GM18909 (cell line): ENCODE results near the gene NXT1.

ENCODE experiments used
- ATAC-seq: cut with Tn5 transposase; IDR thresholded peaks from one replicate; pipeline ENCODE4 v1.9.1; 2021; ENCODE audit warnings: mild to moderate bottlenecking; ENCODE audit not compliant: unreplicated experiment, poor library complexity

The NXT1 gene

DNA sequence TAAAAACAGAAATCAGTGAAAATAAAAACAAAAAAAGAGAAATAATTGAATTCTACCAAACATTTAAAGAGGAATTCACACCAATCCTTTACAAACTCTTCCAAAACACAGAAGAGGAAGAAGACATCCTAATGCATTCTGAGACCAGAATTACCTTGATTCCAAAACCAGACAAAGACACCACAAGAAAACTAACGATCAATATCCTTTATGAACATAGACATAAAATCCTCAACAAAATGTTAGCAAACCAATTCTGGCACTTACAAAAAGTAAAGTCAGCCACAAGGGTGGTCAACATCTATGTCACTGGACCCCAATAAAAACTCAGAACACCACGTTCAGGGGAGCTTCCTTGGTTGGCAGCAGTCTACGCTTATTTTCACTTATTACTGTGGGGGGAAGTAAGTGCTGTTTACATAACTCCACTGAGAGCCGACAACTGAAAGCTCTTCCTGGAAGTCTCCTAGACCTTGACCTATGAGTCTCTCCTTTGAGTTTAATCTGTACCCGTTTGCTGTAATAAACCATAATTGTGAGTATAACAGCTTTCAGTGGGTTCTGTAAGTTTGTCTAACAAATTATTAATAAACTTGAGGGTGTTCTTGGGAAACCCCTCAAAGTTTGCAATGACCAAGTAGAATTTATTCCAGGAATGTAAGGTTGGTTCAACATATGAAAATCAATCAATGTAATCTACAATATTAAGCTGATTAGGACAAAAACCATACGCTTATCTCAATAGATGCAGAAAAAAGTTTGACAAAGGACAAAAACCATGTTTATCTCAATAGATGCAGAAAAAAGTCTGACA lies 35.9 kb downstream of the NXT1 start:
- ATAC-seq: no peak

DNA sequence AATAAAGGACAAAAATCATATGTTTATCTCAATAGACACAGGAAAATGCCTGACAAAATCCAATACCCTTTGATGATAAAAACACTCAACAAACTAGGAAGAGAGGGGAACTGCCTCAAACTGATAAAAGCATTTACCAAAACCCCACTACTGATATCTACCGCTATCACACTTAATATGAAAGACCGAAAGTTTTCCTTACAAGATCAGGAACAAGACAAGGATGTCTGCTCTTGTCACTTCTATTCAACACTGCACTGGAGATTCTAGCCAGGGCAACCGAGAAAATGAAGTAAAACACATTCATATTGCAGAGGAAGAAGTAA lies 36.5 kb downstream of the NXT1 start:
- no peak for ATAC-seq

DNA sequence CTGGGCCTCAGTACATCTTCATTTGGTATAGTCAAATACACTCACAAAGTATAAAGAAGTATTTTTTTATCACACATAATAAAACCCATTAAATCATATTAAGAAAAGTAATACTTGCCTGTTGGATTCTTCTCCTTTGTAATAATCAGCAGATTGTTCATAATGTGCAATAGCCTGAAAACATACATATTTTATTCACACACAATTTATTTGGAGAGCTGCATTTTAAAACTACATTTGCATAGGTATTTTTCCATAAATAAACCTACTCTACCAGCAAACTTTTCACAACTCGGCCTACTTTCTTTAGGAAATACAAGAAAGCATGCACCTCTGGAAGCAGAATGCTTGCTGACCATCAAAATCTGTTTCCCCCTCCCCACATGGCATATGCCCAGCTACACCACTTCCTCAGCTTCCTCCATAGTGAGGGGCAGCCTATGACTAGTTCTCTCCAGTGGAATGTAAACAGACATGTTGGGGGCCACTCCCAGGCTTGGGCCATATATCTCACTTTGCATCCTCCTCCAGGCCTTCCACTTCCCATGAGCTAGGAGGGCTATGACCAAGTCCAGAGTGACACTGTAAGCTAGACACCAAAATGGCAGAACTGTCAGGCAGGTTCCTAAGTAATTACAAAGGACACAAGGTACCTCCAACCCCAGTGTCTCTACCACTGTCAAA lies 39.6 kb downstream of the NXT1 start:
- ATAC-seq: no peak

DNA sequence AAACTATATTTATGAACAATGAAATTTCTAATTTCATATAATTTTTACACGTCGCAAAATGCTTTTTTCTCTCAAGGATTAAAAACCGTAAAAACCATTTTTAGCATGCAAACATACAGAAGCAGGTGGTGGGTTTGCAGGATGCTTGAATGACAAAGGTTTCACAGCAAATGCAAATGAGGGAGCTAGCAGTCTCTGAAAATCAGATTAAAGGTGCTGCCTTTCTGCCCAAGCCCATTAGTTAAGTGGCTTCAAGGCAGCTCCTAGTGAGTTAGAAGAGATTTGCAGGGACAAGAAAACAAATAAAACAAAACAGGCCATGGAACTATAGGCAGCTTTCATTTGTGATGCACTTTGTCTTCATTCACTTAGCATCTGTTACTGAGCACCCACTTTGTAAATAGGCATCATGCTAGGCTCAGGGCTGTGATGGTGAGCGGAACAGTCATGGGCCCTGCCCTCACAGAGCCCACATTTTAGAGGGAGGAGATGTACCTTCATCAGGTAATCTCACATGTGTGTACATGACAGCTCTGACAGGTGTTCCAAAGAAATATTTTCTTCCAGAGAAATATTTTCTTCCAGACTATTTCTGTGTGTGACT lies 41.2 kb downstream of the NXT1 start:
- ATAC-seq: no peak

DNA sequence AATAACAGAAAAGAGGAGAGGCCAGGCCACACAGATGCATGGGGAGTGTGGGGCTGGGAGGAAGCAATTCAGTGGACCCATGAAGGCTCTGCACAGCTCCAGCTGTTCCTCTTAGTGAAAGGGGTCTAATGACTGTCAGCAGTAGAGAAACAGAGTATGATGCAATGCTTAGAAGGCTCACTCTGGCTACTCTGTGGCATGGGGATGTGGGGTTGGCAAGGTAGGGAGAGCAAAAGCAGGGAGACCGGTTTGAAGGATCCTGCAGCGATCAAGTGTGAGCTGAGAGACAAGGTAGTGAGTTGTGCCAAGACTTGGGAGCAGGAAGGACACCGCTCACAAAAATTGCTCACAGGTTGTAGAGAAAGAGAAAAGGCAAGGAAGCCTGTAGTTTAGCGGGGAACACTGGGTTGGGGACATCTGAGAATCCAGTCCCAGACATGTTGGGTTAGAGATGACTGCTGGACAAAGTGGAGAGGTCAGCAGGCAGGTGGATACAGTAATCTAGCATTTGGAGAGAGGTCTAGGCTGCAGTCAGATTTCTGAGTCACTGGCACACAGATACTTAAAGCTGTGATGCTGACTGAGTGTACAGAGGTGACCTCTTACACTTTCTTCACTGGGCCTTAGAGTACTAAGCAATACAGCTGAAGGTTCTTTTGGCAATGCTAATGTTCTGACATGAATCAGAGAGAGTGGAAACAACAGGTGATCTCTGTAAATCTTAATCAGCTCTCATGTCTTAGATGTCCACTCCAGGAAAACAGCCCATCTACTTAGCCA lies 43.6 kb downstream of the NXT1 start:
- no peak for ATAC-seq

DNA sequence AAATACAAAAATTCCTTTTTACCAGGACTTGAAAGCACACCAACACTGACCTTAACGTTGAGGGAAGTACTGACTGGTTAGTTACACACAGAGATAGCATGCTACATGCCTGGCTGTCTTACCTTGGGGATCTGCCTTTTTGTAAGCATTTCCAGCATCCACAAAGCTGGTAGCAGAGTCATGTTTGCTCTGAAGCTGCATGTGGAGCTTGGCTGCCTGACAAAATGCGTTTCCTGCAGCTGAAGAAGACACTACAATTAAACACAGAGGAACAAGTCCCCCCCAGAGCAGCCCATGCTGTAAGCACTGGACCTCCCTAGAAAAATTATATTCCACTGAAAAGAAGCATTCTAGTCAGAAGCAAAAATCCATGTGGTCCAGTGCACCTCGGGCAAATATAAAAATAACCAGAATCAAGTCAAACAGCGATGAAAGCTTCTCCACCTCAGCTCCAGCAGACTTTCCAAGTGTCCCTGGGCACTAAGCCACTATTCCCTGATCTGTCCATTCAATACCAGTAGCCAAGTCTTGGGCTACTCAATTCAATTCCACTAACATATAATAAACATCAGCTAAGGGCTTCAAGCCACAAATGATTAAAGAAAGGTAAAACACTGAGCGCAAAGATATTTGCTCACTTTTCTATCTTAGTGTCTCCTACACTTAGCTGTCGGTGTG lies 46.5 kb downstream of the NXT1 start:
- ATAC-seq: no peak

DNA sequence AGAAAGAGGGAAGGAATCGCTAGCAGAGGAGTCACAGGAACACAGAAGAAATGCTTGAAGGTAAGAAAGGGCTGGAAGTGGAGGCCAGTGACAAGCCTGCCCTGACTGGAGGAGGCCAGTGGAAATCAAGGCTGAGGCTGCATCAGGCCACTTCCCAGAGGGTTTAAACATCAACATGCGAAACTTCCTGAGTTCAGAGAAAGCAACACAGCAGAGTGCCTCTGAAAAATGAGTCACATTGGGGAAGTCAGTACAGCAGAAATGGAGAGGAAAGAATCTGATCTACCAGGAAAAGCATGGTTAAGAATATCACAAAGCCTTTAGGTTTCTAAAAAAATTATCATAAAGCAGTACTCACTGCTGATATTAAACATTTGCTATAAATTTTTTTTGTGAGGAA lies 47.4 kb downstream of the NXT1 start:
- no peak for ATAC-seq

DNA sequence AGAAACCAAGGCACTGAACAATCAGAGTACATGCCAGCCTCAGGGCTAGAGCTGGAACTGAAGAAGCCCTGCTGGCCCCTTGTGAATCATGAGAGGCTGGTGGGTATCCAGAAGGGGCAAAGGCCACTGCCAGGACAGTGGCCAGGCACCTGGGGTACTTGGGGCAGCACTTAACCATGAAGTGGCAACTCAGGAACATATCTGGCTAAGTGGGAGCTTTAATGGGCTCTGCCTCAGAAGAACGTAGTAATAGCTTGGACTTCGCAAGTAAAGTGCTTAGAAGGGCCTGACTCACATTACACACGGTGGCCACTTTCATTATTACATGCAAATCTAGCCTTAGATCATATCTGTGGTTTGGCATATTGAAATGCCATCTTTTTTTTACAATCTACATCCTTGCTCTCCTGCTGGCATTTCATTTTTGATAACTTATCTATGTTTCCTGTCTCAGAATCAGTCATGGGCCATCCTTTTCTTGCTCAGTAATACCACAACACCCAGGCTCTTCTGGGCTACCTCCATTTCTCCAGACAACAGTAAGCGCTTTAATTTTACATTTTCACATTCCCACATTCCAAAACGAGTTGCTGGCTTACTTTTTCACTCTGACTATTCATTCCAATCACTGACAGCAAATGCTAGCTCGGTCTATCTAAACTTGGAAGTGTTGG lies 49.1 kb downstream of the NXT1 start:
- peak; percentile 76 for ATAC-seq

DNA sequence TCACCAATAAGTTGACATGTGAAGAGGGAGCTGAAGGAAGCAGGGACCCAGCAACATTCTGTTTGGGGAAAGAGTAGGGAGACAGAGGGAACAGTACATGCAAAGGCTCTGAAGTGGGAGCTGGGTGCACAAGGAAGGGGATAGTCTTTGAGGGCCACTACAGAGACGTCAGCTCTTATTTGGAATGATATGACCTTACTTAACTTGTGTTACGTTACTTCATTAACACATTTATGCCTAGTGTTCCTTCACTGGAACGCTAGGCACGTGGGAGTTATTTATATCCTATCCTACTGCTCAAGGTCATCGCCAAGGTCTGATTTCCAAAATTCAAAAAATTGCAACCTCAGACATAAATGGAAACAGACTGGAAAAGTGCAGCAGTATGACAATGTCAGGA lies 50.5 kb downstream of the NXT1 start:
- no peak for ATAC-seq

DNA sequence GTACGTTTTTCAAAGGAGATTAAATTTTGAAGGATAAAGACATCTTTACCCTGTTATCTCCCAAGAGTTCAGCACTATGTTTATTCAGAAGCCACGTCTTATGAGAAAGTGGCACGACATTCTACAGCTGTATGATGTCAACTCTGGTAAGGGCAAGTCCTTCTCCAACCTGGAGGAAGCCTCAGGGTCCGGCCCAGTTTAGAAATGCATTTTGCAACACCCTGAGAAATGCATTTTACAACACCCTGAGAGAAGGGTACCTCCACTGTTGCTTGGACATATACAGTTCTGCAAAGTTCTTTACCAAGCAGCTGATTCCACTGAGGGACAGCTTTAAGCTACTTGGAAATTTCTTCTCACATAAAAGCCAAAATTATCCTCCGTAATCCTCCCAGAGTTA lies 53.2 kb downstream of the NXT1 start:
- no peak for ATAC-seq

DNA sequence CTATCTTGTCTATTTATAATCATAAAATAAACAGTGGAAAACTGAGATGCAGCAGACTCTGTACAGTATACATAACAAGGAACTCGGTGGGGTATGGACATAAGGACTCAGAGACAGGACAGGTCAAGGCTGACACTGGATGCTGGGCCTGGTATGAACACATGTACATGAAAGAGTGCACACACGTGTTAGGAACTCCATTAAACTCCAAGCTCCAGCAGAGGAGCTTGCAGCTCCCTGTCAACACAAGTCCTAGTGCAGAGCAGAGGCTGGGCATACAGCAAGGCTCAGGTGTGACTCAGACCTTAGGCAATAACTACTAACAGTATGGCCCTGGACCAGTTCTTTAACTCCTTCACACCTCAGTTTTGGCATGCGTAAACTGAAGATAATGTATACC lies 53.6 kb downstream of the NXT1 start:
- no peak for ATAC-seq
